Peyer's patch (tissue), 4 donors: ENCODE measurements around the gene PLEKHG3. TPM values are rescaled to one million over a fixed set of nuclear protein-coding genes. Genes with fewer than 3 reads are reported as not detected.

Experiments used
- DNase-seq, 3 donors: peaks; one replicate each; pipeline ENCODE4 v3.0.0-alpha.2; 2017 to 2019
- H3K27ac ChIP-seq, 4 donors: fragments of 200-600 bp; sonication (generic); one replicate each; pipeline ENCODE4 v1.5.1; 2016 to 2019
- H3K27me3 ChIP-seq, 2 donors: fragments of 200-600 bp; sonication (generic); one replicate each; pipeline ENCODE4 v1.5.1; 2019
- H3K36me3 ChIP-seq, 3 donors: fragments of 200-600 bp; sonication (generic); one replicate each; pipeline ENCODE4 v1.5.1; 2016 to 2019
- H3K4me1 ChIP-seq, 4 donors: fragments of 200-600 bp; sonication (generic); one replicate each; pipeline ENCODE4 v1.5.1; 2016 to 2019
- H3K4me3 ChIP-seq, 4 donors: fragments of 200-600 bp; sonication (generic); 1 replicate in 3 of 4; 2 replicates in 1 of 4; pipeline ENCODE4 v1.5.1; 2016 to 2019; ENCODE audit warnings: mild to moderate bottlenecking in 1 of 4
- H3K9me3 ChIP-seq, 4 donors: fragments of 200-600 bp; sonication (generic); one replicate each; pipeline ENCODE4 v1.5.1; 2016 to 2019; ENCODE audit warnings: mild to moderate bottlenecking in 1 of 4
- CTCF ChIP-seq, 6 experiments: fragments of 450-650 bp in 4 of 6; fragments of 200-600 bp in 2 of 6; sonication (generic) in 1 of 6; IDR thresholded peaks; one replicate each; pipeline ENCODE4 v1.5.1; 2017 to 2019; ENCODE audit warnings: antibody characterized with exemption in 6 of 6, mild to moderate bottlenecking in 3 of 6, moderate library complexity in 1 of 6
- POLR2A ChIP-seq, 2 donors: fragments of 450-650 bp; IDR thresholded peaks; one replicate each; pipeline ENCODE4 v1.5.1; 2017; ENCODE audit warnings: antibody characterized with exemption in 2 of 2, mild to moderate bottlenecking in 2 of 2, moderate library complexity in 2 of 2
- total RNA-seq, 4 donors: library from RNA; depleted of rRNA; stranded (reverse); fragments of >200 nt; gene quantifications; one replicate each; pipeline ENCODE4 v1.1.0, GENCODE V29; 2016

PLEKHG3 gene
- total RNA-seq, 4 donors from 2014 or later = 18.2 to 45.5 (median 31.5) TPM

GRCh38 chr14:64777461-64777860 is 73.2 kb downstream of the PLEKHG3 start:
- DNase-seq = no peak
- Histone ChIP-seq H3K27ac (no peak overlapping the region), H3K36me3 (no peaks in the 10 kb centered on the region), H3K4me3 (no peak overlapping the region), H3K27me3 (no peaks in the 10 kb centered on the region), H3K4me1 (no peaks in the 10 kb centered on the region), H3K9me3 (no peaks in the 10 kb centered on the region)
- TF ChIP-seq POLR2A (IDR thresholded peaks at IDR 0.05) (no peak), CTCF (IDR thresholded peaks at IDR 0.05) (no peak)

GRCh38 chr14:64778104-64778754 is 74.0 kb downstream of the PLEKHG3 start:
- no peak for DNase-seq
- Histone ChIP-seq H3K36me3 (no peaks in the 10 kb centered on the region), H3K4me1 (no peaks in the 10 kb centered on the region), H3K4me3 (no peak overlapping the region), H3K27ac (no peak overlapping the region), H3K27me3 (no peaks in the 10 kb centered on the region), H3K9me3 (no peaks in the 10 kb centered on the region)
- TF ChIP-seq CTCF (IDR thresholded peaks at IDR 0.05) (no peak), POLR2A (IDR thresholded peaks at IDR 0.05) (no peak)

- no peaks in the 10 kb centered on the region for H3K9me3 ChIP-seq
- H3K27me3 ChIP-seq = no peaks in the 10 kb centered on the region
- no peaks in the 10 kb centered on the region for H3K4me1 ChIP-seq
- no peak overlapping the region for H3K4me3 ChIP-seq
- no peak for DNase-seq
- TF ChIP-seq POLR2A (IDR thresholded peaks at IDR 0.05) (no peak), CTCF (IDR thresholded peaks at IDR 0.05) (no peak)
- no peaks in the 10 kb centered on the region for H3K36me3 ChIP-seq
- H3K27ac ChIP-seq = no peak overlapping the region
Observed at GRCh38 chr14:64779472-64779871, 75.2 kb downstream of the PLEKHG3 start.

- no peaks in the 10 kb centered on the region for H3K4me1 ChIP-seq
- DNase-seq = no peak
- no peak overlapping the region for H3K27ac ChIP-seq
- H3K36me3 ChIP-seq = no peaks in the 10 kb centered on the region
- H3K27me3 ChIP-seq = no peaks in the 10 kb centered on the region
- TF ChIP-seq POLR2A (IDR thresholded peaks at IDR 0.05) (no peak), CTCF (IDR thresholded peaks at IDR 0.05) (no peak)
- no peak overlapping the region for H3K4me3 ChIP-seq
- no peaks in the 10 kb centered on the region for H3K9me3 ChIP-seq
Observed at GRCh38 chr14:64782196-64782595, 78.0 kb downstream of the PLEKHG3 start.

GRCh38 chr14:64784006-64784405 is 79.8 kb downstream of the PLEKHG3 start:
- Histone ChIP-seq H3K4me3 (no peak overlapping the region), H3K4me1 (no peaks in the 10 kb centered on the region), H3K36me3 (no peaks in the 10 kb centered on the region), H3K9me3 (no peaks in the 10 kb centered on the region), H3K27ac (no peak overlapping the region), H3K27me3 (no peaks in the 10 kb centered on the region)
- TF ChIP-seq CTCF (IDR thresholded peaks at IDR 0.05) (no peak), POLR2A (IDR thresholded peaks at IDR 0.05) (no peak)
- DNase-seq = no peak
